ENCODE results near the gene SRC. TPM values are rescaled to one million over a fixed set of nuclear protein-coding genes. Genes with fewer than 3 reads are reported as not detected.

SRC gene
- total RNA-seq, 4 donors from 2014 or later = 15.1 to 29.3 (median 19.7) TPM

DNA sequence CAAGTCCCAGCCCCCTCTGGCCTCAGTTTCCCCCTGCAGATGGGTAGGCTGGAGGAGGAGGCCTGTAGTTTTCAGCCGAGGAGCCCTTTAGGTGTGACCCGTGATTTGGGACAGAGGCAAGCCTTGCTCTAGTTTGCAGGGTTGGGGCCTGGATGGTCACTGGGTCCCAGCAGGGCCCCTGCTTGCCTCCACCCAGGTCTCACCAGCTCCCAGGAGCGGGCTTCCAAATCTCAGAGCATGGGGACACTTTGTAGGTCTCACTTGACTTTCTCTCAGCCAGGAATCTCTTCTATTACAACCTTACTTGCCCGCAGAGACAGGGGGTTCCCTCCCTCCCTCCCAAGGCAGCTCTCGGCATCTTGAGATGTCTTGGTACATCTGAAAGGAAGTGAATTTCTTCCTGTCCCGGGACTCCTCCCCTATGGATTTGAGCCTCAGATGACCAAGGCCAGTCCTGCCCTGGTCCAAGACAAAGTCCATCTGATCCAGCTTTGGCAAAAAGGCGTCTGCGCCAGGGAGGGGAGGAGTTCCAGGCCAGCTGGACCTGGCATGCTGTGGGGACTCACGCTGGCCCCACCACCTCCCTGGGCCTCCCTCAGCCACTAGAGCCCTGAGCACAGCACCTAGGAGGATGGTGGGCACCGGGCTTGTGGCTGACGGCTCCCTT, 47.4 kb downstream of the SRC start:
- TF ChIP-seq, protein P1, sequence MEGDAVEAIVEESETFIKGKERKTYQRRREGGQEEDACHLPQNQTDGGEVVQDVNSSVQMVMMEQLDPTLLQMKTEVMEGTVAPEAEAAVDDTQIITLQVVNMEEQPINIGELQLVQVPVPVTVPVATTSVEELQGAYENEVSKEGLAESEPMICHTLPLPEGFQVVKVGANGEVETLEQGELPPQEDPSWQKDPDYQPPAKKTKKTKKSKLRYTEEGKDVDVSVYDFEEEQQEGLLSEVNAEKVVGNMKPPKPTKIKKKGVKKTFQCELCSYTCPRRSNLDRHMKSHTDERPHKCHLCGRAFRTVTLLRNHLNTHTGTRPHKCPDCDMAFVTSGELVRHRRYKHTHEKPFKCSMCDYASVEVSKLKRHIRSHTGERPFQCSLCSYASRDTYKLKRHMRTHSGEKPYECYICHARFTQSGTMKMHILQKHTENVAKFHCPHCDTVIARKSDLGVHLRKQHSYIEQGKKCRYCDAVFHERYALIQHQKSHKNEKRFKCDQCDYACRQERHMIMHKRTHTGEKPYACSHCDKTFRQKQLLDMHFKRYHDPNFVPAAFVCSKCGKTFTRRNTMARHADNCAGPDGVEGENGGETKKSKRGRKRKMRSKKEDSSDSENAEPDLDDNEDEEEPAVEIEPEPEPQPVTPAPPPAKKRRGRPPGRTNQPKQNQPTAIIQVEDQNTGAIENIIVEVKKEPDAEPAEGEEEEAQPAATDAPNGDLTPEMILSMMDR (IDR thresholded peaks at IDR 0.05) = no peak
- DNase-seq (ENCODE audit: low spot score) (no peak), ATAC-seq (ENCODE audit: low FRiP score) (no peak)

DNA sequence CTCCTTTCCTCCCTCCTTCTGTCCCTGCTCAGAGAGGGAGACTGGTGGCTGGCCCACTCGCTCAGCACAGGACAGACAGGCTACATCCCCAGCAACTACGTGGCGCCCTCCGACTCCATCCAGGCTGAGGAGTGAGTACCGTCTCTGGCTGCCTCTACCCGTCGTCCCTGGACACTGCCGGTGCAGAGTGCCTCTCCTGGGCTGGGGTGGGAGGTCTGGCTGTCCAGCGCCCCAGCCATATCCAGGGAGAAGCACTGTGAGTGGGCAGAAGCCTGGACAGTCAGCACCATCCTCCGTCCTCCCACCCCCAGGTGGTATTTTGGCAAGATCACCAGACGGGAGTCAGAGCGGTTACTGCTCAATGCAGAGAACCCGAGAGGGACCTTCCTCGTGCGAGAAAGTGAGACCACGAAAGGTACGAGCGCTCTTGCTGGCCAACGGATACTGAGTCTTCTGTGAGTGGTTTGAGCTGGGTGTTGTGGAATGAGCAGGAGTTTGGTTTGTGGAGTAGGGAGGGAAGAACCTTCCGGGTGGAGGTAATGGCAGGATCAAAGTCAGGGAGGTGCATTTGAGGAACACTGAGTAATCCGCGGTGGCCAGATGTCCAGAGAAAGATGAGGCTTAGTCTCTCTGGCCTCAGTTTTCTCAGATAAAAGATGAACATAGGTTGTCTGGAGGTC, 48.1 kb downstream of the SRC start:
- TF ChIP-seq, protein P1 (IDR thresholded peaks at IDR 0.05) = no peak
- ATAC-seq (ENCODE audit: low FRiP score) (no peak), DNase-seq (ENCODE audit: low spot score) (no peak)

DNA sequence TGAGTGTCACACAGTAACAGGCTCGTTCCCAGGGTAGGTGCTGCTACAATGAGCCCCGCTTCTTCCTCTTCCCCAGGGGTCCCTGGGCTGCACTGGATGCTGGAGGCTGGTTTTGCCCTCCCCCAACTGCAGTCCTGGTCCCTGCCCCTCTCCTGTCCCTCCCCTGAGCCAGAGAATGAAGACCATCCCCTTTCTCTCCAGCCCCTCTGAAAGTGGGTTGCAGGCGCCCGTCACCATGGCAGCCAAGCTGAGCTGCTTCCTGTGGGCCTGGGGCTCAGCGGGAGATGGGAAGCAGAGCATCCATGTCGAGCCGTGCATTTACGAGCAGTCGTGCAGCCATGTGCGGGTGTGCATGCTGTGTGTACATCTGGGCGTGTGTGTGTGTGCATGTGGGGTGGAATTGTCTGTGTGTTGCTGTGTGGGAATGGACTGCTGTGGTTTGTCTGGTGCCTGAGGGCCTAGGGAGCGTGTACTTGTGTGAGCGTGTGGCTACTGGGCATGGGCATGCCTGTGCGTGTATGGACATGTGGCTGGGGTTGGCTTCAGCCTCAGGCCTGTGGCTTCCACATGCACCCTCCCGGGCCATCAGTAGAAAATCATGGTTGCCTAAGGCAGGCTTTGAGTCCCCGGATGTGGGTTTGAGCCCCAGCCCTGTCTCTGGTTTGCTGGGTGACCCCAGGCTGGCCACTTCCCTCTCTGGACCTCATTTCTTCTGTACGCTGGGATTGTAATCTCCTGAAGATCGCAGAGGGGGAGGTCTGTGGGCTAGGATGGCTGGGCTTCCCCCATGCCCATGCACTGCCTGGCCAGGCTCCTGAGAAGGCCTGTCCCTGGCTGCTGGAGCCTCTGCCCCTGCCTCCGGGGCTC, 48.8 kb downstream of the SRC start:
- DNase-seq (ENCODE audit: low spot score) (no peak), ATAC-seq (ENCODE audit: low FRiP score) (no peak)
- TF ChIP-seq, protein P1 (IDR thresholded peaks at IDR 0.05) = no peak

DNA sequence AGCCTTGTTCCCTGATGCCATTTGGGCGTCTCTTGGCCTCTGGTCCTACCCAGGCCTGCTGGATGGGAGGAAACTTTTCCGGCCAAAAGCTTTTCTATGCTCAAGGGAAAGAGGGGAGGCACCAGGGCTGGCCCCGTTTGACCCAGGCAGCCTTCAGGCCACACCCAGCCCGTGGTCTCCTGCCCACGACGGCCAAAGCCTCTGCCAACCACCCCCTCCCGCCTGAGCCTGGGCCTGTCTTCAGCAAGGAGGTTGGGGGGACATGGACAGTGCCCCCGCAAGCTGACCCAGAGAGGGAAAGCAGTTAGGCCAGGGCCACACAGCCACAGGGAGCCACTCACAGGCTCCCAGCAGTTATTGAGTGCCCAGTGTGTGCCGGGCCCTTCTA, 49.5 kb downstream of the SRC start:
- TF ChIP-seq, protein P1 (IDR thresholded peaks at IDR 0.05) = no peak

DNA sequence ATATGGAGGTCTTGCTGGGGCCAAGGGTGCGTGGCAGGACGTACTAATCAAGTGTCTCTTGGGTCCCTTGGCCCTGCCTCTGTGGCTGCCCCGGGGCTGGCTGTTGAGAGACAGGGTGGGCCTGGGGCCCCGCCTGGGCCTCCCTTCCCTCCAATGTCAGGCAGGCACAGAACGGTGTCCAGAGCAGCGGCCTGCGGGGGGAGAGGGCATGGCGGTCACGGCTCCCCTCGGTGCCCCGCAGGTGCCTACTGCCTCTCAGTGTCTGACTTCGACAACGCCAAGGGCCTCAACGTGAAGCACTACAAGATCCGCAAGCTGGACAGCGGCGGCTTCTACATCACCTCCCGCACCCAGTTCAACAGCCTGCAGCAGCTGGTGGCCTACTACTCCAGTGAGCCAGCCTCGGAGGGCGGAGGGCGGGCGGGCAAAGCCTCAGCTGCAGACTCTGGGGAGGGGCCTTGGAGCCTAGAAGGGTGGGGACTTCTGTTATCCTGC, 50.0 kb downstream of the SRC start:
- no peak for ATAC-seq (ENCODE audit: low FRiP score)
- DNase-seq (ENCODE audit: low spot score) = no peak
- TF ChIP-seq, protein P1 (IDR thresholded peaks at IDR 0.05) = no peak

More for the DNA sequence above, 49.5 kb downstream of the SRC start:
- DNase-seq (ENCODE audit: low spot score) (no peak), ATAC-seq (ENCODE audit: low FRiP score) (no peak)

DNA sequence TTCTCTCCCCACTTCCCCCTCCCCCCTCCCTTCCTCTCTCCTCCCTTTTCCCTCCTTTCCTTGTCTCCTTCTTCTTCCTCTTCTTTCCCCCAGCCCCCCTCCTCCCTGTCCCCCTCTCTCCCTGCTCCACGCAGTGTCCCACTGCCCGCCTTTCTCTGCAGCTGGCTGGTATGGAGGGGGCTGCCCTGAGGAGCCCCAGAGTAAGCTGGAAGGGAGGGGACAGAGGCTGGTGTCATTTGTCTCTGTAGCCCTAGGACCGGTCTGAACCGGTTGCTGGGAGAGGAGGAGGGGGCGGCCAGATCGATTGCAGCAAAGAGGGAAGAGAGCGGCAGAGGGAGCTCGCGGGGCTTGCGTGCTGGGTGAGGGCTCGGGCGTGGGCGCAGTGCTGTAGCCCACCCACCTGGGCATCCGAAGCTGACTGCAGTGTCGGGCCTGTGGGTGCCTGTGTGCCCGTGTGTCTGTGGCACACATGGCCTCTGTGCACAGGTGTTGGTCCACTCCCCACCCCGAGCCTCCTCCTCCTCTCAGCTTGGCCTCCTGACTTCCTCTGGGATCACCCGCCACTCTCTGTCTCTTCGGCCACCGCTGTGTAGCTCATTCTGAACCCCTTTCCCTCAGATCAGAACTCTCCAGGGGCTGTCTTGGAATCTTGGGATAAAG, 50.6 kb downstream of the SRC start:
- DNase-seq (ENCODE audit: low spot score) (no peak), ATAC-seq (ENCODE audit: low FRiP score) (no peak)
- TF ChIP-seq, protein P1 (IDR thresholded peaks at IDR 0.05) = no peak
